SK-N-SH treated with all-trans-retinoic acid at 6 μM for 48 hours (cell line): ENCODE results near the gene ZFAND2B.

Experiments
- ATAC-seq: fragments of 200-7000 bp; cut with Tn5 transposase; 3 replicates; pipeline ENCODE4 v1.9.1; 2020; ENCODE audit warnings: mild to moderate bottlenecking, moderate library complexity
- ARNTL ChIP-seq: fragments of 450-650 bp; formaldehyde crosslinking; IDR thresholded peaks from 2 replicates; pipeline ENCODE4 v1.5.0; 2020; ENCODE audit warnings: low read depth, mild to moderate bottlenecking, moderate library complexity, borderline replicate concordance
- BACH2 ChIP-seq: fragments of 250-450 bp; sonication (Bioruptor Pico); IDR thresholded peaks from 2 replicates; pipeline ENCODE4 v1.9.0; 2021; ENCODE audit warnings: mild to moderate bottlenecking, borderline replicate concordance
- CSDC2 ChIP-seq: fragments of 250-450 bp; sonication (Bioruptor Pico); IDR thresholded peaks from 2 replicates; pipeline ENCODE4 v1.5.0; 2020; ENCODE audit warnings: mild to moderate bottlenecking, moderate library complexity
- GLIS3 ChIP-seq: fragments of 250-450 bp; sonication (Bioruptor Pico); IDR thresholded peaks from 2 replicates; pipeline ENCODE4 v1.5.0; 2020; ENCODE audit warnings: mild to moderate bottlenecking, moderate library complexity
- ISL1 ChIP-seq: fragments of 250-450 bp; sonication (Bioruptor Pico); IDR thresholded peaks from 2 replicates; pipeline ENCODE4 v2.1.2; 2022; ENCODE audit warnings: mild to moderate bottlenecking, moderate library complexity
- PPARA ChIP-seq: fragments of 250-450 bp; sonication (Bioruptor Pico); IDR thresholded peaks from 2 replicates; pipeline ENCODE4 v1.5.0; 2020; ENCODE audit warnings: mild to moderate bottlenecking, borderline replicate concordance
- RARB ChIP-seq: fragments of 250-450 bp; sonication (Bioruptor Pico); IDR thresholded peaks from 2 replicates; pipeline ENCODE4 v1.8.0; 2021; ENCODE audit warnings: mild to moderate bottlenecking, moderate library complexity
- SNAI2 ChIP-seq: fragments of 250-450 bp; sonication (Bioruptor Pico); IDR thresholded peaks from 2 replicates; pipeline ENCODE4 v1.5.0; 2020; ENCODE audit warnings: mild to moderate bottlenecking, moderate library complexity
- TCF4 ChIP-seq: fragments of 250-450 bp; sonication (Bioruptor Pico); IDR thresholded peaks from 2 replicates; pipeline ENCODE4 v1.8.0; 2021; ENCODE audit warnings: mild to moderate bottlenecking, moderate library complexity, borderline replicate concordance
- TOX ChIP-seq: fragments of 250-450 bp; sonication (Bioruptor Pico); IDR thresholded peaks from 2 replicates; pipeline ENCODE4 v1.8.0; 2021; ENCODE audit warnings: mild to moderate bottlenecking, moderate library complexity, borderline replicate concordance
- ZC3H10 ChIP-seq: fragments of 250-450 bp; sonication (Bioruptor Pico); IDR thresholded peaks from 2 replicates; pipeline ENCODE4 v1.5.1; 2021; ENCODE audit warnings: mild to moderate bottlenecking, moderate library complexity
- ZFP3 ChIP-seq: fragments of 250-450 bp; sonication (Bioruptor Pico); IDR thresholded peaks from 2 replicates; pipeline ENCODE4 v1.5.0; 2020; ENCODE audit warnings: mild to moderate bottlenecking, moderate library complexity
- ZNF565 ChIP-seq: fragments of 450-650 bp; formaldehyde crosslinking; conservative IDR thresholded peaks from 2 replicates; pipeline ENCODE4 v1.5.0; 2020; ENCODE audit warnings: low read depth, mild to moderate bottlenecking, moderate library complexity
- ZNF70 ChIP-seq: fragments of 450-650 bp; formaldehyde crosslinking; IDR thresholded peaks from 2 replicates; pipeline ENCODE4 v1.5.0; 2020; ENCODE audit warnings: mild to moderate bottlenecking, moderate library complexity
- ZNF8 ChIP-seq: fragments of 450-650 bp; formaldehyde crosslinking; IDR thresholded peaks from 2 replicates; pipeline ENCODE4 v1.5.0; 2020; ENCODE audit warnings: mild to moderate bottlenecking, moderate library complexity
- TF ChIP-seq, protein P1 (sequence below): fragments of 250-450 bp; sonication (Bioruptor Pico); IDR thresholded peaks from 2 replicates; pipeline ENCODE4 v1.5.1; 2020; ENCODE audit warnings: low read depth, mild to moderate bottlenecking, moderate library complexity
- TF ChIP-seq, protein P2 (sequence below): fragments of 250-450 bp; sonication (Bioruptor Pico); IDR thresholded peaks from 2 replicates; pipeline ENCODE4 v1.8.0; 2020; ENCODE audit warnings: mild to moderate bottlenecking, moderate library complexity, borderline replicate concordance
- TF ChIP-seq, protein P3 (sequence below): fragments of 250-450 bp; sonication (Bioruptor Pico); IDR thresholded peaks from 2 replicates; pipeline ENCODE4 v1.5.1; 2021; ENCODE audit warnings: mild to moderate bottlenecking, moderate library complexity
- TF ChIP-seq, protein P4 (sequence below): fragments of 250-450 bp; sonication (Bioruptor Pico); IDR thresholded peaks from 2 replicates; pipeline ENCODE4 v1.5.0; 2020; ENCODE audit warnings: mild to moderate bottlenecking, moderate library complexity

ZFAND2B gene

DNA sequence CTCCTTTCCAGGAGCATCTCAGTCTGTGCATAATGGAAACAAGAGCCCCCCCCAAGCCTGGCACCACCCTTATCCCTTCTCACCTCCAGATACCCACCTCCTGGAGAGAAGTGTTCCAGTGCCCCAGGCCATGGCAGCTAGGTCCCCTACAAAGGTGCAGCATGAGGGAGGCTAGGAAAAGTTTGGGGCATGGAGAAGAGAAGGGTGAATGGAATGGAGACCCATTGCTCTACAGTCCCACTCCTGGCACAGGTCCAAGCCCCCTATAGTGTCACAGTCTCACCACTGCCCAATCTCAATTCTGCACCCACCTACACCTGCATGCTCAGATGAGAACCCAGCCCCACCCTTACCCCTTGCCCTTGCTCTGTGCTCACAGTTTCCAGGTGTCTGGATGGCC is 37.6 kb upstream of the ZFAND2B start (continued):
- TF ChIP-seq ZNF565 (CRISPR knock-in tag) (no peak), GLIS3 (CRISPR knock-in tag) (no peak), PPARA (CRISPR knock-in tag) (no peak), RARB (CRISPR knock-in tag) (no peak), CSDC2 (CRISPR knock-in tag) (no peak)

DNA sequence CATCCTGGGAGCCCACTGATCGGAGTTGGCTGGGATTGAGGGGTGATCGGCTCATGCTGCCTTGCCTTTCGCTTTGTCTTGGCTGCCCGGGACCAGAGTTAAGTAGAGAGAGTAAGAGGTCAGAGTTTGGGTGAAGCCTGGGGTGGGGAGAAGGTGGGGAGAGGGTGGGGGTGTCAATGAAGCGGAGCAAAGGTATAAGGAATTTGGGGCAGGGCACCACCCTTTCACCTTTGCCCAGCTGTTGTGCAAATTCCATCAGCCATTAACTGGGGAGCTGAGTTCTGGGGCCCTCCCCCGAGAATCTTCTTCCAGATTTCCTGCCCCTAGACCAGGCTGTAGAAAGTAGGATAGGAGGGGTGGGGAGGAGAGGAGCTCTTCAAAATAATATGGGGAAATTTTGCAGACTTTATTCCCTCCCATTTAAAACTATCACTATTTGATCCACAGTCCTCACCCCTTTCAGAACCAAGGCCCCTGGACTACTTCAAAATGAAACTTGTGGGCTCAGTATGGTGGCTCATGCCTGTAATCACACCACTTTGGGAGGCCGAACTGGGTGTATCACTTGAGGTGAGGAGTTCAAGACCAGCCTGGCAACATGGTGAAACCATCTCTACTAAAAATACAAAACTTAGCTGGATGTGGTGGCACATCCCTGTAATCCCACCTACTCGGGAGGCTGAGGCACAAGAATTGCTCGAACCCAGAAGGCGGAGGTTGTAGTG is 36.5 kb upstream of the ZFAND2B start, which contains the start of gene SLC23A3:
TSS of gene SLC23A3 (minus strand) at position 100 of the 725 bp plus-strand sequence. CDS start at position 55, 45 bp downstream.
- ATAC-seq: no peak
- TF ChIP-seq ZFP3 (CRISPR knock-in tag) (no peak), TCF4 (CRISPR knock-in tag) (no peak), ZNF70 (no peak), ZC3H10 (CRISPR knock-in tag) (no peak), PPARA (CRISPR knock-in tag) (no peak), SNAI2 (CRISPR knock-in tag) (no peak), ISL1 (CRISPR knock-in tag) (no peak), CSDC2 (CRISPR knock-in tag) (no peak)
- TF ChIP-seq, protein P1, sequence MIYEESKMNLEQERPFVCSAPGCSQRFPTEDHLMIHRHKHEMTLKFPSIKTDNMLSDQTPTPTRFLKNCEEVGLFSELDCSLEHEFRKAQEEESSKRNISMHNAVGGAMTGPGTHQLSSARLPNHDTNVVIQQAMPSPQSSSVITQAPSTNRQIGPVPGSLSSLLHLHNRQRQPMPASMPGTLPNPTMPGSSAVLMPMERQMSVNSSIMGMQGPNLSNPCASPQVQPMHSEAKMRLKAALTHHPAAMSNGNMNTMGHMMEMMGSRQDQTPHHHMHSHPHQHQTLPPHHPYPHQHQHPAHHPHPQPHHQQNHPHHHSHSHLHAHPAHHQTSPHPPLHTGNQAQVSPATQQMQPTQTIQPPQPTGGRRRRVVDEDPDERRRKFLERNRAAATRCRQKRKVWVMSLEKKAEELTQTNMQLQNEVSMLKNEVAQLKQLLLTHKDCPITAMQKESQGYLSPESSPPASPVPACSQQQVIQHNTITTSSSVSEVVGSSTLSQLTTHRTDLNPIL (CRISPR knock-in tag): no peak
- TF ChIP-seq, protein P2, sequence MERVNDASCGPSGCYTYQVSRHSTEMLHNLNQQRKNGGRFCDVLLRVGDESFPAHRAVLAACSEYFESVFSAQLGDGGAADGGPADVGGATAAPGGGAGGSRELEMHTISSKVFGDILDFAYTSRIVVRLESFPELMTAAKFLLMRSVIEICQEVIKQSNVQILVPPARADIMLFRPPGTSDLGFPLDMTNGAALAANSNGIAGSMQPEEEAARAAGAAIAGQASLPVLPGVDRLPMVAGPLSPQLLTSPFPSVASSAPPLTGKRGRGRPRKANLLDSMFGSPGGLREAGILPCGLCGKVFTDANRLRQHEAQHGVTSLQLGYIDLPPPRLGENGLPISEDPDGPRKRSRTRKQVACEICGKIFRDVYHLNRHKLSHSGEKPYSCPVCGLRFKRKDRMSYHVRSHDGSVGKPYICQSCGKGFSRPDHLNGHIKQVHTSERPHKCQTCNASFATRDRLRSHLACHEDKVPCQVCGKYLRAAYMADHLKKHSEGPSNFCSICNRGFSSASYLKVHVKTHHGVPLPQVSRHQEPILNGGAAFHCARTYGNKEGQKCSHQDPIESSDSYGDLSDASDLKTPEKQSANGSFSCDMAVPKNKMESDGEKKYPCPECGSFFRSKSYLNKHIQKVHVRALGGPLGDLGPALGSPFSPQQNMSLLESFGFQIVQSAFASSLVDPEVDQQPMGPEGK: no peak
- TF ChIP-seq, protein P3, sequence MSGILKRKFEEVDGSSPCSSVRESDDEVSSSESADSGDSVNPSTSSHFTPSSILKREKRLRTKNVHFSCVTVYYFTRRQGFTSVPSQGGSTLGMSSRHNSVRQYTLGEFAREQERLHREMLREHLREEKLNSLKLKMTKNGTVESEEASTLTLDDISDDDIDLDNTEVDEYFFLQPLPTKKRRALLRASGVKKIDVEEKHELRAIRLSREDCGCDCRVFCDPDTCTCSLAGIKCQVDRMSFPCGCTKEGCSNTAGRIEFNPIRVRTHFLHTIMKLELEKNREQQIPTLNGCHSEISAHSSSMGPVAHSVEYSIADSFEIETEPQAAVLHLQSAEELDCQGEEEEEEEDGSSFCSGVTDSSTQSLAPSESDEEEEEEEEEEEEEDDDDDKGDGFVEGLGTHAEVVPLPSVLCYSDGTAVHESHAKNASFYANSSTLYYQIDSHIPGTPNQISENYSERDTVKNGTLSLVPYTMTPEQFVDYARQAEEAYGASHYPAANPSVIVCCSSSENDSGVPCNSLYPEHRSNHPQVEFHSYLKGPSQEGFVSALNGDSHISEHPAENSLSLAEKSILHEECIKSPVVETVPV: no peak

DNA sequence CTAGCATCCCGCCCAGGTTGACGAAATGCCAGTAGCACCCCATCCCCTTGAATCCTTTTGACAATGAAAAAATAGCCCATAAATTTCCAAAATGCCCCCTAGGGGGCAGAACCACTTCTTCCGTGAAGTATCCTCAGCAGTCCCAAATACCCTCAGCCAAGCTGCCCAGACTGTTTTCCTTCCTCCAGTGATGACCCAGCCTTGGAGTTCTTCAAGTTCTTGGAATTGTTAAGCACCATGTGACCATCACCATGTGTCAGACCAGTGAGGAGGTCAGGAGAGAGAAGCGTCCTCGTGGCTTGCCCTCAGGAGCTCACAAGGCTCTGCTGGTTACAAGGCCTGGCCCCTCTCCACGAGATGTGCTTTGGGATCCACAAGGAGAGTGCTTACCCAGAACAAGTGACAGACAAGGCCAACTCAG is 35.3 kb upstream of the ZFAND2B start:
- ATAC-seq: peak; percentile 79
- TF ChIP-seq BACH2: no peak
- TF ChIP-seq ARNTL (CRISPR knock-in tag): no peak
- no peak for TF ChIP-seq ZNF8 (CRISPR knock-in tag)
- no peak for TF ChIP-seq TOX (CRISPR knock-in tag)
- no peak for TF ChIP-seq ZNF70
- no peak for TF ChIP-seq ZNF565 (CRISPR knock-in tag)
- no peak for TF ChIP-seq TCF4 (CRISPR knock-in tag)
- TF ChIP-seq, all 23 proteins: peak for 0

DNA sequence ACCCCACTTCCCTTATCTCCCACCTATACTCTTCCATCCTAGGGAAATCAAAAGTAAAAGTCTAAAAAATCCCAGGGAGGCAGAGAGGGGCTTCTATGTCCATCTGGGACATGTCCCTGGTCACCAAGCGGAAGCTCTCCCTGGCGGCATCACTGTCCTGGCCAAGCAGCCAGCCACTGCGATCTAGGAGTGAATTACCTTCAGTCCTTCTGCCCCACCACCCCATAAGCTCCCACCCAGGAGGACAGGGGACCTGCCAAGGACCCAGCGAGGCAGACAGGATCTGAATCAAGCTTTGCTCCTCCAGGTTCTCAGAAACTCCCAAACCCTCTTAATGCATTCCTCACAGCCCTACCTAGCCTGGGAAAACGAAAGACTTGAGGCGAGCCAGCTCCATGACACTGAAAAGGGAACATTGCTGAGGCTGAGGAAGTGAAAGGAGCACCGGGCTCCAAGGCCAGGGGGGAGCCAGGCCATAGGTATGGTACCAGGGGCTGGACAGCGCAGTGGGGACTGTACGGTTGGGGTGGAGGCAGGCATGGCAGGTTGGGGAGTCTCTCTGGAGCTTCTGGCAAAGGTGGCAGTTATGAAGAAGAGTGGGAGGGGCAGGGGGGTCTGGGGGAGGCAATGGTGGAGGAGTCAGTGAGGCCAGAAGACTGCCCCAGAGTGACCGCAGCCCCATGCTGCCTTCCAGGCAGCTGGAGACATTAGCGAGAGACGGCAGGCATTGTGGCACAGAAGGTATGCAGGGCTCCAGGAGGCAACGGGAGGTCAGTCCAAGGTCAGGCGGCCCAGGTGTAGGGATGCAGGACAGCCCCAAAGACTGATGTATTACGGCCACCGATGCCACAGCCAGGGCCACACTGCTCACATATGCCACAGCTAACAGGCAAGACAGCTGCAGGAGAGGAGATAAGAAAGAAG is 34.1 kb upstream of the ZFAND2B start:
- ATAC-seq: no peak
- TF ChIP-seq, protein P4, sequence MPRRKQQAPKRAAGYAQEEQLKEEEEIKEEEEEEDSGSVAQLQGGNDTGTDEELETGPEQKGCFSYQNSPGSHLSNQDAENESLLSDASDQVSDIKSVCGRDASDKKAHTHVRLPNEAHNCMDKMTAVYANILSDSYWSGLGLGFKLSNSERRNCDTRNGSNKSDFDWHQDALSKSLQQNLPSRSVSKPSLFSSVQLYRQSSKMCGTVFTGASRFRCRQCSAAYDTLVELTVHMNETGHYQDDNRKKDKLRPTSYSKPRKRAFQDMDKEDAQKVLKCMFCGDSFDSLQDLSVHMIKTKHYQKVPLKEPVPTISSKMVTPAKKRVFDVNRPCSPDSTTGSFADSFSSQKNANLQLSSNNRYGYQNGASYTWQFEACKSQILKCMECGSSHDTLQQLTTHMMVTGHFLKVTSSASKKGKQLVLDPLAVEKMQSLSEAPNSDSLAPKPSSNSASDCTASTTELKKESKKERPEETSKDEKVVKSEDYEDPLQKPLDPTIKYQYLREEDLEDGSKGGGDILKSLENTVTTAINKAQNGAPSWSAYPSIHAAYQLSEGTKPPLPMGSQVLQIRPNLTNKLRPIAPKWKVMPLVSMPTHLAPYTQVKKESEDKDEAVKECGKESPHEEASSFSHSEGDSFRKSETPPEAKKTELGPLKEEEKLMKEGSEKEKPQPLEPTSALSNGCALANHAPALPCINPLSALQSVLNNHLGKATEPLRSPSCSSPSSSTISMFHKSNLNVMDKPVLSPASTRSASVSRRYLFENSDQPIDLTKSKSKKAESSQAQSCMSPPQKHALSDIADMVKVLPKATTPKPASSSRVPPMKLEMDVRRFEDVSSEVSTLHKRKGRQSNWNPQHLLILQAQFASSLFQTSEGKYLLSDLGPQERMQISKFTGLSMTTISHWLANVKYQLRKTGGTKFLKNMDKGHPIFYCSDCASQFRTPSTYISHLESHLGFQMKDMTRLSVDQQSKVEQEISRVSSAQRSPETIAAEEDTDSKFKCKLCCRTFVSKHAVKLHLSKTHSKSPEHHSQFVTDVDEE (CRISPR knock-in tag): no peak
- TF ChIP-seq CSDC2 (CRISPR knock-in tag): no peak
